ENCODE data around the gene AKAP13. TPM values are rescaled to one million over a fixed set of nuclear protein-coding genes. Genes with fewer than 3 reads are reported as not detected.

Gene AKAP13
- total and polyA plus RNA-seq, 2 donors (not counting 1 experiment from before 2014, with no cell fraction given) = 73.8 to 358 TPM

DNA sequence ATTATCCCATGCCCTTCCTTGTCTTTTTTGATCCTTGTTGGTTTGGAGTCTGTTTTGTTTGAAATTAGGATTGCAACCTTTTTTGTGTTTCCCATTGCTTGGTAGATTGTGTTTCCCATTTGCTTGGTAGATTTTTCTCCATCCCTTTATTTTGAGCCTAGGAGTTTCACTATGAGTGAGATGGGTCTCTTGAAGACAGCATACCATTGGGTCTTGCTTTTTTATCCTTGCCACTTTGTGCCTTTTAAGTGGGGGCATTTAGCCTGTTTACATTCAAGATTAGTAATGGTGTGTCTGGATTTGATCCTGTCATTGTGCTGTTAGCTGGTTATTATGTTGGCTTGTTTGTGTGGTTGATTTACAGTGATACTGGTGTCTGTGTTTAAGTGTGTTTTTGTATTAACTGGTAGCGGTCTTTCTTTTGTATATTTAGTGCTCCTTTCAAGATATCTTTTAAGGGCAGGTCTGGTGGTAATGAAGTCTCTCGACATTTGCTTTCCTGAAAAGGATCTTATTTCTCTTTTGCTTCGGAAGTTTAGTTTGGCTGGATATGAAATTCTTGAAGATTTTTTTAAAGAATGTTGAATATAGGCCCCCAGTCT, 70.8 kb downstream of the AKAP13 start:
- H4K20me1 ChIP-seq (ENCODE audit: control insufficient read depth, insufficient read depth, low read length, poor library complexity, severe bottlenecking) = peaks cover 76% of the 10 kb centered on the region
- WGBS (ENCODE audit: insufficient coverage) = 94% methylated on average over 3 of the region's 3 CpGs
- H3K4me1 ChIP-seq (ENCODE audit: control insufficient read depth in 2 of 2, insufficient read depth in 2 of 2, low read length in 2 of 2) = peaks cover 41 to 50% of the 10 kb centered on the region in 2 donors
- H3K27me3 ChIP-seq (replicated peaks in 1 of 4; ENCODE audit: control extremely low read depth in 1 of 4, control insufficient read depth in 3 of 4, insufficient read depth in 4 of 4, low read length in 3 of 4) = no peaks in the 10 kb centered on the region
- ATAC-seq (ENCODE audit: low read depth) (no peak), DNase-seq (no peak)
- ChIA-PET CTCF (no interaction called here), POLR2A (no interaction called here)
- H3K27ac ChIP-seq (ENCODE audit: low read length in 2 of 2) = no peak overlapping the region
- H3K27ac Mint-ChIP-seq = no peak overlapping the region
- H3K4me1 Mint-ChIP-seq = peaks cover 84% of the 10 kb centered on the region
- no peaks in the 10 kb centered on the region for H3K36me3 ChIP-seq (replicated peaks in 1 of 2; ENCODE audit: control extremely low read depth in 1 of 2, control insufficient read depth in 1 of 2, extremely low read depth in 1 of 2, insufficient read depth in 2 of 2, low read length in 1 of 2)
- H3K79me2 ChIP-seq (ENCODE audit: control insufficient read depth, insufficient read depth, low read length) = peaks cover 99% of the 10 kb centered on the region
- no peak overlapping the region for H3K4me2 ChIP-seq (replicated peaks; ENCODE audit: low read depth, low read length, poor library complexity, severe bottlenecking)
- H3K27me3 Mint-ChIP-seq = no peaks in the 10 kb centered on the region
- TF ChIP-seq EZH2 (IDR thresholded peaks at IDR 0.05; ENCODE audit: borderline replicate concordance, insufficient read depth, low read depth, low read length, poor library complexity, severe bottlenecking) = no peak
- TF ChIP-seq, protein P1, sequence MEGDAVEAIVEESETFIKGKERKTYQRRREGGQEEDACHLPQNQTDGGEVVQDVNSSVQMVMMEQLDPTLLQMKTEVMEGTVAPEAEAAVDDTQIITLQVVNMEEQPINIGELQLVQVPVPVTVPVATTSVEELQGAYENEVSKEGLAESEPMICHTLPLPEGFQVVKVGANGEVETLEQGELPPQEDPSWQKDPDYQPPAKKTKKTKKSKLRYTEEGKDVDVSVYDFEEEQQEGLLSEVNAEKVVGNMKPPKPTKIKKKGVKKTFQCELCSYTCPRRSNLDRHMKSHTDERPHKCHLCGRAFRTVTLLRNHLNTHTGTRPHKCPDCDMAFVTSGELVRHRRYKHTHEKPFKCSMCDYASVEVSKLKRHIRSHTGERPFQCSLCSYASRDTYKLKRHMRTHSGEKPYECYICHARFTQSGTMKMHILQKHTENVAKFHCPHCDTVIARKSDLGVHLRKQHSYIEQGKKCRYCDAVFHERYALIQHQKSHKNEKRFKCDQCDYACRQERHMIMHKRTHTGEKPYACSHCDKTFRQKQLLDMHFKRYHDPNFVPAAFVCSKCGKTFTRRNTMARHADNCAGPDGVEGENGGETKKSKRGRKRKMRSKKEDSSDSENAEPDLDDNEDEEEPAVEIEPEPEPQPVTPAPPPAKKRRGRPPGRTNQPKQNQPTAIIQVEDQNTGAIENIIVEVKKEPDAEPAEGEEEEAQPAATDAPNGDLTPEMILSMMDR (IDR thresholded peaks at IDR 0.05) = no peak
- peaks cover 10% of the 10 kb centered on the region for H3K9me3 Mint-ChIP-seq (ENCODE audit: insufficient read depth)
- intact Hi-C loops (cut with micrococcal nuclease) = no loop called here
- peak overlapping the region; percentile 58 for H3K4me3 Mint-ChIP-seq
- H3K4me3 ChIP-seq (ENCODE audit: control extremely low read depth in 1 of 5, extremely low read depth in 1 of 5, insufficient read depth in 1 of 5, low read depth in 2 of 5, low read length in 4 of 5) = no peak overlapping the region
- peaks cover 3 to 15% (median 4%) of the 10 kb centered on the region in 3 donors for H3K9me3 ChIP-seq (ENCODE audit: control extremely low read depth in 1 of 3, control insufficient read depth in 2 of 3, insufficient read depth in 1 of 3, low read length in 2 of 3)
- no peak overlapping the region for H3K9ac ChIP-seq (ENCODE audit: low read length)
- H2AFZ ChIP-seq (ENCODE audit: insufficient read depth, low read depth, low read length, poor library complexity, severe bottlenecking) = no peak overlapping the region

DNA sequence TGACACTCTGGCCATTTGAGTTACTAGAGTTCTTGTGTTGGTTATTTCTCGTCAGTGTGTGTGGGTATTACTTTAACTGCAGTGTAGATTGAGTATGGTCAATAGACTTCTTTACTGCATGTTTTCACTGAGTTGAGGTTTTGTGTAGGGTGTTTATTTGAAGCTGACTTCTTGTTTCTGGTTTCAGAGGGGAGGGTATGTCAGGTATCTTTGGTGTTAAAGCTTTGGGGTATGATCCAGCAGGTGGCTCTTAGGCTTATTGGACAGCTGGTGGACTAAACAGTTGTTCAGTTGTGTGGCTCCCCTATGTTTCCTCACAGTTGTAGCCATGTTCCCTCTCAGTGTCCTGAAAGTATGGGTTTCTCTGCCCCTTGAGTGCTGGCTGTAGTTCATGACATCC, 72.0 kb downstream of the AKAP13 start:
- Histone ChIP-seq H3K27ac (ENCODE audit: low read length in 2 of 2) (peak overlapping the region in 1 of 2 donors; percentile 16), H3K4me2 (replicated peaks; ENCODE audit: low read depth, low read length, poor library complexity, severe bottlenecking) (peak overlapping the region; percentile 24), H4K20me1 (ENCODE audit: control insufficient read depth, insufficient read depth, low read length, poor library complexity, severe bottlenecking) (peaks cover 78% of the 10 kb centered on the region), H3K79me2 (ENCODE audit: control insufficient read depth, insufficient read depth, low read length) (peaks cover 100% of the 10 kb centered on the region), H3K27me3 (replicated peaks in 1 of 4; ENCODE audit: control extremely low read depth in 1 of 4, control insufficient read depth in 3 of 4, insufficient read depth in 4 of 4, low read length in 3 of 4) (no peaks in the 10 kb centered on the region), H3K36me3 (replicated peaks in 1 of 2; ENCODE audit: control extremely low read depth in 1 of 2, control insufficient read depth in 1 of 2, extremely low read depth in 1 of 2, insufficient read depth in 2 of 2, low read length in 1 of 2) (no peaks in the 10 kb centered on the region), H2AFZ (ENCODE audit: insufficient read depth, low read depth, low read length, poor library complexity, severe bottlenecking) (no peak overlapping the region), H3K9ac (ENCODE audit: low read length) (no peak overlapping the region), H3K4me1 (ENCODE audit: control insufficient read depth in 2 of 2, insufficient read depth in 2 of 2, low read length in 2 of 2) (peaks cover 53 to 61% of the 10 kb centered on the region in 2 donors), H3K9me3 (ENCODE audit: control extremely low read depth in 1 of 3, control insufficient read depth in 2 of 3, insufficient read depth in 1 of 3, low read length in 2 of 3) (peaks cover 0 to 15% (median 4%) of the 10 kb centered on the region in 3 donors), H3K4me3 (ENCODE audit: control extremely low read depth in 1 of 5, extremely low read depth in 1 of 5, insufficient read depth in 1 of 5, low read depth in 2 of 5, low read length in 4 of 5) (no peak overlapping the region)
- Mint-ChIP-seq H3K27ac (peak overlapping the region; percentile 37), H3K4me3 (peak overlapping the region; percentile 42), H3K27me3 (no peaks in the 10 kb centered on the region), H3K4me1 (peaks cover 90% of the 10 kb centered on the region), H3K9me3 (ENCODE audit: insufficient read depth) (peaks cover 10% of the 10 kb centered on the region)
- ATAC-seq (ENCODE audit: low read depth) = no peak
- ChIA-PET POLR2A (no interaction called here), CTCF (interaction anchor here (1.1 to 1.5 kb wide), 3 partner anchors 121 to 162 kb away, joined by 3 to 4 read pairs (median 3); no protein-coding TSS in a partner anchor)
- 86% methylated on average over 1 of the region's 1 CpG for WGBS (ENCODE audit: insufficient coverage)
- no peak for TF ChIP-seq EZH2 (IDR thresholded peaks at IDR 0.05; ENCODE audit: borderline replicate concordance, insufficient read depth, low read depth, low read length, poor library complexity, severe bottlenecking)
- TF ChIP-seq, protein P1 (IDR thresholded peaks at IDR 0.05) = no peak
- intact Hi-C loops (cut with micrococcal nuclease) = no loop called here
- DNase-seq = no peak

Data from B cell (primary cell).